NCI-H1105 treated with DMSO at 0.1 percent for 48 hours (cell line): ENCODE measurements around the gene LRRC46.

Experiments
- DNase-seq: peaks from one replicate; lab custom pipeline; 2025; lab: John Stamatoyannopoulos, UW

The LRRC46 gene

GRCh38 chr17:47831934-47832327, 461 bp downstream of the LRRC46 start:
- DNase-seq: no peak

- no peak for DNase-seq
Measured at GRCh38 chr17:47834756-47835155, 3.3 kb downstream of the LRRC46 start.

GRCh38 chr17:47836601-47837000, 5.1 kb downstream of the LRRC46 start:
- no peak for DNase-seq

GRCh38 chr17:47837401-47838039, 6.0 kb downstream of the LRRC46 start:
- DNase-seq: no peak

- DNase-seq: no peak
Measured at GRCh38 chr17:47838636-47839035, 7.2 kb downstream of the LRRC46 start.

- no peak for DNase-seq
Measured at GRCh38 chr17:47839071-47839470, 7.6 kb downstream of the LRRC46 start.

GRCh38 chr17:47840001-47840741, 8.7 kb downstream of the LRRC46 start:
- no peak for DNase-seq

GRCh38 chr17:47840742-47841487, 9.4 kb downstream of the LRRC46 start, which contains the start of gene SCRN2:
Gene SCRN2, minus strand, starts transcription at chr17:47841273. Its CDS starts 430 bp downstream, at chr17:47840843.
- DNase-seq: peak; percentile 84

GRCh38 chr17:47841488-47842291, 10.2 kb downstream of the LRRC46 start:
- DNase-seq: no peak

GRCh38 chr17:47843391-47843730, 11.9 kb downstream of the LRRC46 start:
- no peak for DNase-seq

GRCh38 chr17:47844227-47844626, 12.8 kb downstream of the LRRC46 start:
- no peak for DNase-seq

- DNase-seq: no peak
Measured at GRCh38 chr17:47844814-47845715, 13.6 kb downstream of the LRRC46 start.

GRCh38 chr17:47845716-47846075, 14.2 kb downstream of the LRRC46 start:
- no peak for DNase-seq

- no peak for DNase-seq
Measured at GRCh38 chr17:47846716-47847340, 15.4 kb downstream of the LRRC46 start.

GRCh38 chr17:47847341-47848197, 16.1 kb downstream of the LRRC46 start:
- DNase-seq: no peak

GRCh38 chr17:47848198-47848513, 16.7 kb downstream of the LRRC46 start:
- DNase-seq: no peak

- peak; percentile 9 for DNase-seq
Measured at GRCh38 chr17:47850373-47850691, 18.9 kb downstream of the LRRC46 start.

GRCh38 chr17:47850692-47851573, 19.5 kb downstream of the LRRC46 start, which contains the start of gene SP6:
Gene SP6, minus strand, starts transcription at chr17:47851163. Its CDS starts 2,734 bp downstream, at chr17:47848429.
- DNase-seq: peak; percentile 81

- DNase-seq: no peak
Measured at GRCh38 chr17:47851764-47852112, 20.3 kb downstream of the LRRC46 start.
